HCT116 (cell line): Measurements from ENCODE around the gene CNGA3. TPM values are rescaled to one million over a fixed set of nuclear protein-coding genes. Genes with fewer than 3 reads are reported as not detected.

ENCODE experiments used
- ATAC-seq: fragments of 200-7000 bp; cut with Tn5 transposase; 2 replicates; pipeline ENCODE4 v1.9.1; 2020; ENCODE audit warnings: mild to moderate bottlenecking, moderate library complexity
- BruUV-seq: library from RNA; stranded (reverse); fragments of 400-500 nt; replicated peaks from 2 replicates; lab custom pipeline; 2021; lab: Mats Ljungman, UMichigan
- CTCF ChIA-PET: fragments of 300-600 bp; sonication (Branson Sonifier 250); formaldehyde crosslinking; loops from one replicate; lab custom pipeline; 2021; ENCODE audit warnings: antibody characterized with exemption; lab: Charles Lee
- POLR2A ChIA-PET: fragments of 300-600, 350-600 bp; sonication (Branson Sonifier 250); formaldehyde crosslinking; loops from one replicate; lab custom pipeline; 2021; ENCODE audit warnings: antibody characterized with exemption; lab: Charles Lee
- RAD21 ChIA-PET, 2 experiments: fragments of 300-600 bp; sonication (Branson Sonifier 250); formaldehyde crosslinking; loops; one replicate each; lab custom pipeline; 2023; ENCODE audit warnings: low total read pairs in 2 of 2; ENCODE audit not compliant: uncharacterized antibody in 2 of 2, unreplicated experiment in 2 of 2, low non-redundant PET in 1 of 2; lab: Charles Lee
- DNase-seq: peaks from one replicate; pipeline ENCODE4 v3.0.0-alpha.2; 2010; ENCODE audit warnings: low read depth, low spot score
- H2AFZ ChIP-seq: fragments of 200-600 bp; shearing (Covaris generic), sonication (generic); 2 replicates; pipeline ENCODE4 v1.6.1; 2017; ENCODE audit warnings: low read depth, mixed run types, mixed read lengths, antibody characterized with exemption, low read length; ENCODE audit not compliant: poor library complexity, severe bottlenecking
- H3K27ac ChIP-seq: 2 replicates; pipeline ENCODE4 v1.5.1; 2012; ENCODE audit warnings: low read depth, low read length
- H3K27me3 ChIP-seq: fragments of 200-600 bp; sonication (generic); 2 replicates; pipeline ENCODE4 v1.6.1; 2016; ENCODE audit warnings: mixed run types, low read length, mixed read lengths; ENCODE audit not compliant: insufficient read depth
- H3K36me3 ChIP-seq, 2 experiments: fragments of 200-500 bp in 1 of 2; fragments of 200-600 bp in 1 of 2; sonication (Bioruptor generic) in 1 of 2; sonication (generic) in 1 of 2; 2 replicates each; pipeline versions ENCODE4 v1.5.1 to v1.6.1; 2014 to 2016; ENCODE audit warnings: low read length in 2 of 2, inconsistent platforms in 1 of 2, mixed read lengths in 1 of 2, mixed run types in 1 of 2; ENCODE audit not compliant: insufficient read depth in 2 of 2, control insufficient read depth in 1 of 2
- H3K4me1 ChIP-seq, 2 experiments: fragments of 200-600 bp in 1 of 2; sonication (generic) in 1 of 2; 2 replicates each; pipeline versions ENCODE4 v1.5.1 to v1.6.1; 2012 to 2017; ENCODE audit warnings: low read length in 2 of 2, inconsistent platforms in 1 of 2, mild to moderate bottlenecking in 1 of 2, mixed read lengths in 1 of 2, mixed run types in 1 of 2, moderate library complexity in 1 of 2; ENCODE audit not compliant: insufficient read depth in 2 of 2, control insufficient read depth in 1 of 2
- H3K4me2 ChIP-seq: fragments of 200-600 bp; sonication (generic); 2 replicates; pipeline ENCODE4 v1.6.1; 2017; ENCODE audit warnings: mixed run types, low read length, mixed read lengths
- H3K4me3 ChIP-seq, 2 experiments: fragments of 200-600 bp in 1 of 2; sonication (generic) in 1 of 2; replicated peaks in 1 of 2; 2 replicates each; pipeline ENCODE4 v1.5.1; 2011 to 2016; ENCODE audit warnings: low read length in 2 of 2, control low read depth in 1 of 2, low read depth in 1 of 2, mild to moderate bottlenecking in 1 of 2, mixed read lengths in 1 of 2, mixed run types in 1 of 2
- H3K79me2 ChIP-seq: fragments of 200-600 bp; sonication (generic); 2 replicates; pipeline ENCODE4 v1.6.1; 2017; ENCODE audit warnings: mild to moderate bottlenecking, mixed run types, low read length, moderate library complexity, mixed read lengths; ENCODE audit not compliant: insufficient read depth
- H3K9ac ChIP-seq: fragments of 200-600 bp; sonication (generic); 2 replicates; pipeline ENCODE4 v1.6.1; 2016; ENCODE audit warnings: low read length, mixed read lengths
- H3K9me2 ChIP-seq: fragments of 200-600 bp; sonication (generic), shearing (Covaris generic); 2 replicates; pipeline ENCODE4 v1.6.1; 2017; ENCODE audit warnings: mixed run types, mild to moderate bottlenecking, moderate library complexity; ENCODE audit not compliant: insufficient read depth
- H3K9me3 ChIP-seq, 2 experiments: fragments of 200-500 bp in 1 of 2; fragments of 200-600 bp in 1 of 2; sonication (Bioruptor generic) in 1 of 2; sonication (generic) in 1 of 2; 2 replicates each; pipeline ENCODE4 v1.6.1; 2014 to 2017; ENCODE audit warnings: low read length in 2 of 2, mixed read lengths in 2 of 2, inconsistent platforms in 1 of 2, low read depth in 1 of 2, mild to moderate bottlenecking in 1 of 2, mixed run types in 1 of 2, moderate library complexity in 1 of 2; ENCODE audit not compliant: control insufficient read depth in 1 of 2, insufficient read depth in 1 of 2
- H4K20me1 ChIP-seq: fragments of 200-600 bp; sonication (generic), shearing (Covaris generic); 2 replicates; pipeline ENCODE4 v1.6.1; 2017; ENCODE audit warnings: mixed run types, mild to moderate bottlenecking, moderate library complexity; ENCODE audit not compliant: insufficient read depth
- CBX3 ChIP-seq: IDR thresholded peaks from 2 replicates; pipeline ENCODE4 v1.6.1; 2012; ENCODE audit warnings: low read depth
- ELF1 ChIP-seq: IDR thresholded peaks from 2 replicates; pipeline ENCODE4 v1.6.1; 2012; ENCODE audit warnings: low read depth, borderline replicate concordance
- EZH2 ChIP-seq: fragments of 200-600 bp; sonication (generic); IDR thresholded peaks from 2 replicates; pipeline ENCODE4 v1.6.1; 2017; ENCODE audit warnings: antibody characterized with exemption, mixed run types
- JUND ChIP-seq: IDR thresholded peaks from 2 replicates; pipeline ENCODE4 v1.6.1; 2012
- POLR2A ChIP-seq: IDR thresholded peaks from 2 replicates; pipeline ENCODE4 v1.7.0; 2011; ENCODE audit warnings: borderline replicate concordance; ENCODE audit not compliant: insufficient read depth, insufficient read length; ENCODE audit errors: extremely low read depth
- POLR2AphosphoS5 ChIP-seq: IDR thresholded peaks from 2 replicates; pipeline ENCODE4 v1.6.1; 2011; ENCODE audit warnings: mild to moderate bottlenecking, low read depth, low read length, moderate library complexity
- RAD21 ChIP-seq: IDR thresholded peaks from 2 replicates; pipeline ENCODE4 v1.6.1; 2012; ENCODE audit warnings: low read depth, mild to moderate bottlenecking
- SIN3A ChIP-seq: IDR thresholded peaks from 2 replicates; pipeline ENCODE4 v1.6.1; 2012; ENCODE audit warnings: low read depth
- TCF7L2 ChIP-seq: IDR thresholded peaks from 2 replicates; pipeline ENCODE4 v1.7.0; 2011; ENCODE audit warnings: borderline replicate concordance, inconsistent platforms; ENCODE audit not compliant: insufficient read depth, insufficient read length; ENCODE audit errors: extremely low read depth
- YY1 ChIP-seq: IDR thresholded peaks from 2 replicates; pipeline ENCODE4 v1.6.1; 2011; ENCODE audit warnings: low read length, low read depth, moderate library complexity, mild to moderate bottlenecking; ENCODE audit not compliant: insufficient replicate concordance; ENCODE audit errors: extremely low read depth
- ZBTB33 ChIP-seq: IDR thresholded peaks from 2 replicates; pipeline ENCODE4 v1.6.1; 2011; ENCODE audit warnings: mild to moderate bottlenecking, low read length, moderate library complexity; ENCODE audit not compliant: insufficient replicate concordance; ENCODE audit errors: extremely low read depth
- ZFX ChIP-seq: fragments of 450-650 bp; IDR thresholded peaks from 2 replicates; pipeline ENCODE4 v1.6.1; 2017
- intact Hi-C: fragments of 100-400 bp; cut with micrococcal nuclease; formaldehyde crosslinking; loops from 2 replicates; pipeline ENCODE4 v1.10.0; 2022
- total RNA-seq: library from RNA; stranded (reverse); gene quantifications from one replicate; pipeline ENCODE4 v1.2.1, GENCODE V29; 2021; ENCODE audit not compliant: unreplicated experiment
- TF ChIP-seq, protein P1 (sequence below): IDR thresholded peaks from 2 replicates; pipeline ENCODE4 v1.6.1; 2012
- TF ChIP-seq, protein P2 (sequence below): IDR thresholded peaks from 2 replicates; pipeline ENCODE4 v1.6.1; 2012

The CNGA3 gene
- total RNA-seq, 1 experiment from 2014 or later = not detected

DNA sequence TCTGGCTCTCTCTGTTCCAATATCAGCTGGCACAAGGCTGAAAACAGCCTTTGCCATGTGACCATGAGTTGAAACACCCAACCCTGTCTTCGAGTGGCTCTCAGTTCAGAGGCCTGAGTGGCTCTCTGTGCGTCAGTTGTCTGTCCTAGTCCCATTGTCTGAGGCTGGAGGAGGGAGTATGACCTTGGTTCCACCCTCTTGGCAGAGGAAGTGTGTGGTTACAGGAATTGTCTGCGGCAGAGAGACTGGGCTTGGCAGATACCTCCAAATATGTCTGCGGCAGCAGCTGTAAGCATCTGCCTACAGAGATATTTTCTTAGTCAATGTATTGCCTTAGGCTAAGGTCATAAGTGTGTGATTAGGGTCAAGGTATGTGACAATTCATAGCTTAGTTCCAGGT lies 32.6 kb downstream of the CNGA3 start:
- Histone ChIP-seq H3K27me3 (no peaks in the 10 kb centered on the region), H3K27ac (no peak overlapping the region), H3K4me3 (no peak overlapping the region), H3K9ac (no peak overlapping the region), H3K36me3 (no peaks in the 10 kb centered on the region), H3K9me3 (no peaks in the 10 kb centered on the region), H3K4me1 (no peaks in the 10 kb centered on the region), H3K79me2 (no peaks in the 10 kb centered on the region), H4K20me1 (no peaks in the 10 kb centered on the region), H3K9me2 (no peaks in the 10 kb centered on the region), H2AFZ (no peak overlapping the region), H3K4me2 (no peak overlapping the region)
- CTCF ChIA-PET = no interaction called here
- TF ChIP-seq ZFX (no peak), EZH2 (no peak), SIN3A (no peak), CBX3 (no peak)
- ATAC-seq (no peak), DNase-seq (no peak)
- intact Hi-C loops = no loop called here
- POLR2A ChIA-PET = no interaction called here
- BruUV-seq = no TSS peak
- RAD21 ChIA-PET = no interaction called here

DNA sequence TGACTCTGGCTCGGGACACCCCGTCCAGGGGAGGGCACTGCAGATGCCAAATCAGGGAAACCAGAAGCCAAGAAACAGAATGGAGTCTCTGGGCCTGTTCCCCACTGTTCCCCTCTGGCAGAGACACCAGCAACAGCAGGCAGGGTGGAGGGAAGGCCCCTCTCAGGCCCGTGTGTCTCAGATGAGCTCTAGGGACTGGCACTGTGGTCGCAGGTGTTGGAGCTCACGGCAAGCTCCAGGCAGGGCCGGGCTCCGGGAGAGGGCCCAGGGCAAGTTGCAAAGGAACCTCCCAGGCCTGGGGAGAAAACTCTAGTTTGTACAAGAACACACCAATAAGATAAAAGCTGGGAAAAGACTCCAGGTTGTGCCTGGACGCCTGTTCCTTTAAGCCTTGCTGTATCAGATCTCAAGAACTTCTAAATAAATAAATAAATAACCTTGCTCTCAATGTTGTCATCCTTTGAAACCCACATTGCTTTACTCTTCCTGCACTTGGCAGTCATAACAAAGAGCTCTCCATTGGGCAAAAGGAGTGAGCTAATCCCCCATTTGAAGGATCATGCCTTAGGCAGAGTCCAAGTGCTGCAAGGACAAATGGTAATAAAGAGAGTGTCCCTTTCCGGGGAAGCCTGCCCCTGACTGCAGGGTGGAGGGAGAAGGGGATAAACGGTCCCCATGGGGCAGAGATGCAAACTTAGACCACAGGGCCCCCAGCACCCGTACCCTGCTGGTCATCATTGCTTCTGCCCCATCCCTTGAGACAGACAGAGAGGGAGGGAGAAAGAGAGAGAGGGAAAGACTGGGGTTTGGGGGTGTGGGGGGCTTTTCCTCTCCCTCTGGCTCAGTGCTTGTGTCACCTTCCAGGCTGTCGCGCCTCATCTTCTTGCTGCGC lies 33.3 kb downstream of the CNGA3 start:
- Histone ChIP-seq H3K9me2 (no peaks in the 10 kb centered on the region), H3K27ac (no peak overlapping the region), H3K36me3 (no peaks in the 10 kb centered on the region), H3K9ac (no peak overlapping the region), H3K9me3 (no peaks in the 10 kb centered on the region), H3K27me3 (no peaks in the 10 kb centered on the region), H2AFZ (no peak overlapping the region), H3K4me1 (no peaks in the 10 kb centered on the region), H3K79me2 (no peaks in the 10 kb centered on the region), H3K4me2 (no peak overlapping the region), H4K20me1 (no peaks in the 10 kb centered on the region)
- CTCF ChIA-PET = no interaction called here
- BruUV-seq = no TSS peak
- intact Hi-C loops = loop anchor here (10.0 kb wide), 1 partner anchor 605 kb away; no protein-coding TSS in a partner anchor
- ATAC-seq (no peak), DNase-seq (no peak)
- POLR2A ChIA-PET = no interaction called here
- RAD21 ChIA-PET = no interaction called here
- TF ChIP-seq YY1 (no peak), POLR2AphosphoS5 (no peak), POLR2A (no peak), TCF7L2 (no peak), JUND (no peak), CBX3 (no peak), ZBTB33 (no peak), RAD21 (no peak), ELF1 (no peak)
- TF ChIP-seq, protein P1, sequence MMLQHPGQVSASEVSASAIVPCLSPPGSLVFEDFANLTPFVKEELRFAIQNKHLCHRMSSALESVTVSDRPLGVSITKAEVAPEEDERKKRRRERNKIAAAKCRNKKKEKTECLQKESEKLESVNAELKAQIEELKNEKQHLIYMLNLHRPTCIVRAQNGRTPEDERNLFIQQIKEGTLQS = no peak
- TF ChIP-seq, protein P2, sequence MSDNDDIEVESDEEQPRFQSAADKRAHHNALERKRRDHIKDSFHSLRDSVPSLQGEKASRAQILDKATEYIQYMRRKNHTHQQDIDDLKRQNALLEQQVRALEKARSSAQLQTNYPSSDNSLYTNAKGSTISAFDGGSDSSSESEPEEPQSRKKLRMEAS = no peak
- TF ChIP-seq, all 23 proteins: peak for 0
- no peak overlapping the region for H3K4me3 ChIP-seq
